ENCODE measurements around the gene ZNF546. TPM values are rescaled to one million over a fixed set of nuclear protein-coding genes. Genes with fewer than 3 reads are reported as not detected.

ZNF546 gene
- total RNA-seq, 1 experiment from 2014 or later, result 68.4 TPM

DNA sequence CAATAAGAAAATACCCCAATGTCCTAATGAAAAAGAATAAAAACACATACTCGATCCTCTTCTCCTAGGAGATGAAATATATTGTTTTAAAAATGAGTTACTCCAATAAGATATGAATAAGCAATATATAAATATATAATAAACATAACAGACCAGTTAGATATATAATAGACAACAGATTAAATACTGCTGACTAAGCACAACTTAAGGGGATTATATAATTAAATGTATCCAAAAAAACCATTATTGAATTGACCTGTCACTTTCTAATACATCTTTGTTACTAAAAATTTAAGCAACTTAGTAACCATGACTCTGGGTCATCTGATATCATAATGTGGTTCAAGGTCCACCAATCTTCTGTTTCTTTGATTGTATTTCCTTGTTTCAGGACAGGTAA lies 73.2 kb downstream of the ZNF546 start:
- ATAC-seq (no peak), DNase-seq (ENCODE audit: low read depth, low spot score) (no peak)
- ChIA-PET POLR2A (interaction anchor here (0.5 kb wide), 1 partner anchor 18 kb away, joined by 4 read pairs; no protein-coding TSS in a partner anchor), CTCF (no interaction called here)
- intact Hi-C loops (cut with micrococcal nuclease; ENCODE audit: unreplicated experiment), result no loop called here
- H3K4me1 ChIP-seq (ENCODE audit: control insufficient read depth, insufficient read depth, low read length), result no peaks in the 10 kb centered on the region
- H3K9me3 ChIP-seq (ENCODE audit: control insufficient read depth, insufficient read depth, low read depth, low read length), result peaks cover 95% of the 10 kb centered on the region
- no peak overlapping the region for H3K4me3 ChIP-seq (ENCODE audit: low read depth in 2 of 2, low read length in 2 of 2)
- peaks cover 12% of the 10 kb centered on the region for H3K36me3 ChIP-seq (ENCODE audit: control insufficient read depth, insufficient read depth, low read length)
- TF ChIP-seq SIN3A (IDR thresholded peaks at IDR 0.05; ENCODE audit: borderline replicate concordance, insufficient read depth, low read depth, low read length), result no peak
- TF ChIP-seq POLR2AphosphoS5 (IDR thresholded peaks at IDR 0.05; ENCODE audit: low read depth, low read length), result no peak
- TF ChIP-seq, protein P1, sequence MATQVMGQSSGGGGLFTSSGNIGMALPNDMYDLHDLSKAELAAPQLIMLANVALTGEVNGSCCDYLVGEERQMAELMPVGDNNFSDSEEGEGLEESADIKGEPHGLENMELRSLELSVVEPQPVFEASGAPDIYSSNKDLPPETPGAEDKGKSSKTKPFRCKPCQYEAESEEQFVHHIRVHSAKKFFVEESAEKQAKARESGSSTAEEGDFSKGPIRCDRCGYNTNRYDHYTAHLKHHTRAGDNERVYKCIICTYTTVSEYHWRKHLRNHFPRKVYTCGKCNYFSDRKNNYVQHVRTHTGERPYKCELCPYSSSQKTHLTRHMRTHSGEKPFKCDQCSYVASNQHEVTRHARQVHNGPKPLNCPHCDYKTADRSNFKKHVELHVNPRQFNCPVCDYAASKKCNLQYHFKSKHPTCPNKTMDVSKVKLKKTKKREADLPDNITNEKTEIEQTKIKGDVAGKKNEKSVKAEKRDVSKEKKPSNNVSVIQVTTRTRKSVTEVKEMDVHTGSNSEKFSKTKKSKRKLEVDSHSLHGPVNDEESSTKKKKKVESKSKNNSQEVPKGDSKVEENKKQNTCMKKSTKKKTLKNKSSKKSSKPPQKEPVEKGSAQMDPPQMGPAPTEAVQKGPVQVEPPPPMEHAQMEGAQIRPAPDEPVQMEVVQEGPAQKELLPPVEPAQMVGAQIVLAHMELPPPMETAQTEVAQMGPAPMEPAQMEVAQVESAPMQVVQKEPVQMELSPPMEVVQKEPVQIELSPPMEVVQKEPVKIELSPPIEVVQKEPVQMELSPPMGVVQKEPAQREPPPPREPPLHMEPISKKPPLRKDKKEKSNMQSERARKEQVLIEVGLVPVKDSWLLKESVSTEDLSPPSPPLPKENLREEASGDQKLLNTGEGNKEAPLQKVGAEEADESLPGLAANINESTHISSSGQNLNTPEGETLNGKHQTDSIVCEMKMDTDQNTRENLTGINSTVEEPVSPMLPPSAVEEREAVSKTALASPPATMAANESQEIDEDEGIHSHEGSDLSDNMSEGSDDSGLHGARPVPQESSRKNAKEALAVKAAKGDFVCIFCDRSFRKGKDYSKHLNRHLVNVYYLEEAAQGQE (IDR thresholded peaks at IDR 0.05; ENCODE audit: insufficient read depth in 1 of 2, low read depth in 2 of 2, low read length in 1 of 2), result no peak
- TF ChIP-seq TCF7L2 (IDR thresholded peaks at IDR 0.05; ENCODE audit: low read depth, low read length), result no peak
- TF ChIP-seq, protein P2, sequence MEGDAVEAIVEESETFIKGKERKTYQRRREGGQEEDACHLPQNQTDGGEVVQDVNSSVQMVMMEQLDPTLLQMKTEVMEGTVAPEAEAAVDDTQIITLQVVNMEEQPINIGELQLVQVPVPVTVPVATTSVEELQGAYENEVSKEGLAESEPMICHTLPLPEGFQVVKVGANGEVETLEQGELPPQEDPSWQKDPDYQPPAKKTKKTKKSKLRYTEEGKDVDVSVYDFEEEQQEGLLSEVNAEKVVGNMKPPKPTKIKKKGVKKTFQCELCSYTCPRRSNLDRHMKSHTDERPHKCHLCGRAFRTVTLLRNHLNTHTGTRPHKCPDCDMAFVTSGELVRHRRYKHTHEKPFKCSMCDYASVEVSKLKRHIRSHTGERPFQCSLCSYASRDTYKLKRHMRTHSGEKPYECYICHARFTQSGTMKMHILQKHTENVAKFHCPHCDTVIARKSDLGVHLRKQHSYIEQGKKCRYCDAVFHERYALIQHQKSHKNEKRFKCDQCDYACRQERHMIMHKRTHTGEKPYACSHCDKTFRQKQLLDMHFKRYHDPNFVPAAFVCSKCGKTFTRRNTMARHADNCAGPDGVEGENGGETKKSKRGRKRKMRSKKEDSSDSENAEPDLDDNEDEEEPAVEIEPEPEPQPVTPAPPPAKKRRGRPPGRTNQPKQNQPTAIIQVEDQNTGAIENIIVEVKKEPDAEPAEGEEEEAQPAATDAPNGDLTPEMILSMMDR (IDR thresholded peaks at IDR 0.05), result no peak
- no TSS peak for BruUV-seq (replicated peaks)
- H3K27ac ChIP-seq (ENCODE audit: low read length), result no peak overlapping the region
- in situ Hi-C loops (cut with HindIII; ENCODE audit: low pct_unique_long_range_greater_than_20kb, low sequenced_read_pairs), result no loop called here
- no peaks in the 10 kb centered on the region for H3K27me3 ChIP-seq (ENCODE audit: control insufficient read depth, insufficient read depth, low read length)

Other genes starting within 250 kb of the ZNF546 start
- not detected for gene LEUTX, start 218.2 kb upstream of the ZNF546 start, total RNA-seq (2021; ENCODE audit: unreplicated experiment)
- gene DYRK1B, start 162.9 kb upstream of the ZNF546 start, total RNA-seq (2021; ENCODE audit: unreplicated experiment), result 322 TPM
- 4,927 TPM for gene FBL, start 150.7 kb upstream of the ZNF546 start, total RNA-seq (2021; ENCODE audit: unreplicated experiment)
- 6.4 TPM for gene FCGBP, start 62.4 kb upstream of the ZNF546 start, total RNA-seq (2021; ENCODE audit: unreplicated experiment)
- gene PSMC4, start 25.9 kb upstream of the ZNF546 start, total RNA-seq (2021; ENCODE audit: unreplicated experiment), result 2,386 TPM
- gene ZNF780B, start 59.2 kb downstream of the ZNF546 start, total RNA-seq (2021; ENCODE audit: unreplicated experiment), result 237 TPM
- gene ZNF780A, start 93.9 kb downstream of the ZNF546 start, total RNA-seq (2021; ENCODE audit: unreplicated experiment), result 251 TPM
- gene MAP3K10, start 194.4 kb downstream of the ZNF546 start, total RNA-seq (2021; ENCODE audit: unreplicated experiment), result 255 TPM
- gene TTC9B, start 221.3 kb downstream of the ZNF546 start, total RNA-seq (2021; ENCODE audit: unreplicated experiment), result 2.3 TPM
- gene CCNP, start 229.6 kb downstream of the ZNF546 start, total RNA-seq (2021; ENCODE audit: unreplicated experiment), result 3.0 TPM

Data from Panc1 (cell line).